Keratinocyte (primary cell): ENCODE data around the gene ZNF555. TPM values are rescaled to one million over a fixed set of nuclear protein-coding genes. Genes with fewer than 3 reads are reported as not detected.

ENCODE experiments used
- DNase-seq: peaks from one replicate; pipeline ENCODE4 v3.0.0-alpha.2; 2011; ENCODE audit warnings: low read depth, missing footprints, low spot score
- FAIRE-seq: peaks from 2 replicates; lab custom pipeline; 2011; peaks lifted over from hg19 to GRCh38; lab: Jason Lieb, UNC
- H2AFZ ChIP-seq: 2 replicates; pipeline ENCODE4 v1.6.0; 2012; ENCODE audit warnings: low read length, control low read depth, inconsistent platforms; ENCODE audit not compliant: control insufficient read depth
- H3K27ac ChIP-seq: 2 replicates; pipeline ENCODE4 v1.5.1; 2011; ENCODE audit warnings: low read length; ENCODE audit not compliant: control insufficient read depth, insufficient read depth
- H3K27me3 ChIP-seq: 3 replicates; pipeline ENCODE4 v1.6.0; 2011; ENCODE audit warnings: low read length; ENCODE audit not compliant: control insufficient read depth, insufficient read depth; ENCODE audit errors: extremely low read depth
- H3K36me3 ChIP-seq, 2 experiments: 2 replicates in 1 of 2; 3 replicates in 1 of 2; pipeline ENCODE4 v1.5.1; 2011; ENCODE audit warnings: low read length in 2 of 2, mild to moderate bottlenecking in 1 of 2; ENCODE audit not compliant: control insufficient read depth in 2 of 2, insufficient read depth in 2 of 2; ENCODE audit errors: extremely low read depth in 1 of 2
- H3K4me1 ChIP-seq: 3 replicates; pipeline ENCODE4 v1.5.1; 2011; ENCODE audit warnings: low read length; ENCODE audit not compliant: control insufficient read depth, insufficient read depth; ENCODE audit errors: extremely low read depth
- H3K4me2 ChIP-seq: 3 replicates; pipeline ENCODE4 v1.6.0; 2011; ENCODE audit warnings: low read depth, low read length; ENCODE audit not compliant: control insufficient read depth, insufficient read depth; ENCODE audit errors: extremely low read depth
- H3K4me3 ChIP-seq, 3 experiments: fragments of 200-600 bp in 1 of 3; sonication (generic) in 1 of 3; 2 replicates in 2 of 3; 3 replicates in 1 of 3; pipeline ENCODE4 v1.5.1; 2011 to 2016; ENCODE audit warnings: low read length in 3 of 3, mild to moderate bottlenecking in 3 of 3, control low read depth in 2 of 3, inconsistent platforms in 1 of 3, low read depth in 1 of 3, mixed read lengths in 1 of 3, mixed run types in 1 of 3, moderate library complexity in 1 of 3; ENCODE audit not compliant: control insufficient read depth in 2 of 3, insufficient read depth in 2 of 3; ENCODE audit errors: extremely low read depth in 1 of 3
- H3K79me2 ChIP-seq: 2 replicates; pipeline ENCODE4 v1.6.0; 2012; ENCODE audit warnings: low read length; ENCODE audit not compliant: control insufficient read depth, insufficient read depth
- H3K9ac ChIP-seq: 3 replicates; pipeline ENCODE4 v1.6.0; 2011; ENCODE audit warnings: low read length; ENCODE audit not compliant: control insufficient read depth, insufficient read depth; ENCODE audit errors: extremely low read depth
- H3K9me1 ChIP-seq: 3 replicates; pipeline ENCODE4 v1.6.0; 2011; ENCODE audit warnings: low read length; ENCODE audit not compliant: control insufficient read depth, insufficient read depth; ENCODE audit errors: extremely low read depth
- H3K9me3 ChIP-seq: 2 replicates; pipeline ENCODE4 v1.5.1; 2012; ENCODE audit warnings: low read depth, low read length; ENCODE audit not compliant: control insufficient read depth
- H4K20me1 ChIP-seq: 3 replicates; pipeline ENCODE4 v1.6.0; 2011; ENCODE audit warnings: low read length; ENCODE audit not compliant: control insufficient read depth, insufficient read depth; ENCODE audit errors: extremely low read depth
- CTCF ChIP-seq, 3 experiments: IDR thresholded peaks in 1 of 3; conservative IDR thresholded peaks in 1 of 3; optimal IDR thresholded peaks in 1 of 3; 2 replicates in 2 of 3; 3 replicates in 1 of 3; pipeline versions ENCODE3 to v1.5.1; 2011; ENCODE audit warnings: low read length in 3 of 3, mild to moderate bottlenecking in 3 of 3, moderate library complexity in 2 of 3, control low read depth in 1 of 3, inconsistent platforms in 1 of 3; ENCODE audit not compliant: insufficient read depth in 2 of 3; ENCODE audit errors: extremely low read depth in 1 of 3
- EZH2 ChIP-seq: IDR thresholded peaks from one replicate; pipeline ENCODE4 v1.6.1; 2012; ENCODE audit warnings: inconsistent platforms, mild to moderate bottlenecking, low read length, moderate library complexity
- dilution Hi-C: fragments of 300-500 bp; cut with MboI; formaldehyde crosslinking; loops from one replicate; pipeline ENCODE4 v1.7.0; 2020; ENCODE audit warnings: low sequenced_read_pairs; ENCODE audit not compliant: extremely low pct_ligation_motif_present
- polyA plus RNA-seq, 5 experiments: library from polyadenylated mRNA; depleted of rRNA in 3 of 5; stranded (reverse) in 3 of 5; stranded (forward) in 1 of 5; unstranded in 1 of 5; fragments of >200 nt; gene quantifications; 1 replicate in 1 of 5; 2 replicates in 3 of 5; 3 replicates in 1 of 5; pipeline versions ENCODE4 v1.2.1 to v1.2.3, GENCODE V29; 2011 to 2012; ENCODE audit warnings: missing spikeins in 2 of 5, low read depth in 1 of 5, low replicate concordance in 1 of 5

Gene ZNF555
- polyA plus RNA-seq, 1 donor (not counting 4 experiments of a cell fraction or from before 2014, with no cell fraction given): 4.3 TPM

GRCh38 chr19:2850256-2850925 lies 9.1 kb downstream of the ZNF555 start:
- peaks cover 18 to 30% of the 10 kb centered on the region in 2 experiments for H3K36me3 ChIP-seq
- H3K4me2 ChIP-seq: no peak overlapping the region
- no peak overlapping the region for H3K27ac ChIP-seq
- dilution Hi-C loops: no loop called here
- H3K9me3 ChIP-seq: peaks cover 27% of the 10 kb centered on the region
- H3K9ac ChIP-seq: no peak overlapping the region
- no peak overlapping the region for H3K4me3 ChIP-seq
- no peaks in the 10 kb centered on the region for H3K4me1 ChIP-seq
- H3K27me3 ChIP-seq: no peaks in the 10 kb centered on the region
- peaks cover 9% of the 10 kb centered on the region for H3K79me2 ChIP-seq
- FAIRE-seq (peak; percentile 39), DNase-seq (no peak)
- H2AFZ ChIP-seq: no peak overlapping the region
- no peaks in the 10 kb centered on the region for H4K20me1 ChIP-seq
- TF ChIP-seq CTCF (optimal IDR thresholded peaks at IDR 0.05 in 1 of 3, IDR thresholded peaks at IDR 0.05 in 1 of 3, conservative IDR thresholded peaks at IDR 0.05 in 1 of 3; ENCODE audit: extremely low read depth in 1 of 3, insufficient read depth in 2 of 3, low read length in 3 of 3) (no peak), EZH2 (no peak)
- H3K9me1 ChIP-seq: no peaks in the 10 kb centered on the region

- Histone ChIP-seq H3K9me1 (no peaks in the 10 kb centered on the region), H4K20me1 (no peaks in the 10 kb centered on the region), H3K4me3 (no peak overlapping the region), H2AFZ (no peak overlapping the region), H3K27me3 (no peaks in the 10 kb centered on the region), H3K27ac (no peak overlapping the region), H3K79me2 (peaks cover 2% of the 10 kb centered on the region), H3K36me3 (peaks cover 16 to 26% of the 10 kb centered on the region in 2 experiments), H3K9me3 (peaks cover 24% of the 10 kb centered on the region), H3K9ac (no peak overlapping the region), H3K4me1 (no peaks in the 10 kb centered on the region), H3K4me2 (no peak overlapping the region)
- dilution Hi-C loops: no loop called here
- TF ChIP-seq CTCF (optimal IDR thresholded peaks at IDR 0.05 in 1 of 3, IDR thresholded peaks at IDR 0.05 in 1 of 3, conservative IDR thresholded peaks at IDR 0.05 in 1 of 3; ENCODE audit: extremely low read depth in 1 of 3, insufficient read depth in 2 of 3, low read length in 3 of 3): no peak
- DNase-seq (no peak), FAIRE-seq (no peak)
Observed at GRCh38 chr19:2852598-2852997, 11.3 kb downstream of the ZNF555 start.
